ENCODE results near the gene PPP6R3.
"Not testable (repeated sequence)": the region's sequence is repeated elsewhere in the genome, so short reads cannot be mapped to it uniquely, and the experiment has no call there.

The PPP6R3 gene

DNA sequence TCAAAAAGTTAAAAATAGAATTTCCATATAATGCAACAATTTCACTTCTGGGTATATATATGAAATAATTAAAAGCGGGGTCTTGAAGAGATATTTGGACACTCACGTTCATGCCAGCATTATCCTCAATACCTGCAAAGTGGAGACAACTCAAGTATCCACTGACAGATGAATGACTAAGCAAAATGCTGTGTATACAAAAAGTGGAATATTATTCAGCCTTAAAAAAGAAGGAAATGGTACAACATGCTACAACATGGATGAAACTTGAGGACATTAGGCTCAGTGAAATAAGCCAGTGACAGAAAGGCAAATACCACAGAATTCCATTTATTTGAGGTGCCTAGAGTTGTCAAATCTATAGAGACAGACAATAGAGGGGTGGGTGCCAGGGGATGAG is 161.3 kb downstream of the PPP6R3 start:
- no peak for DNase-seq

DNA sequence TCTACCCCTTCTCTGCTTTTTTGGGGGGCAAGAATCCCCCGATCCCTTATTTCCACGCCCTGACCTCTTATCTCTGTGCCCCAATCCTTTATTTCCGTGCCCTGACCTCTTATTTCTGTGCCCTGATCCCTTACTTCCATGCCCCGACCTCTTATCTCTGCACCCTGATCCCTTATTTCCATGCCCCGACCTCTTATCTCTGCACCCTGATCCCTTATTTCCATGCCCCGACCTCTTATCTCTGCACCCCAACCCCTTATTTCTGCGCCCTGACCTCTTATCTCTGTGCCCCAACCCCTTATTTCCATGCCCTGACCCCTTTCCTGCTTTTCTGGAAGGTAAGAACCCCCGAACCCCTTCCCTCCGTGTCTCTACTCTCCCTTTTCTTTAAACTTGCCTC is 163.2 kb downstream of the PPP6R3 start:
- DNase-seq, result not testable (repeated sequence)

DNA sequence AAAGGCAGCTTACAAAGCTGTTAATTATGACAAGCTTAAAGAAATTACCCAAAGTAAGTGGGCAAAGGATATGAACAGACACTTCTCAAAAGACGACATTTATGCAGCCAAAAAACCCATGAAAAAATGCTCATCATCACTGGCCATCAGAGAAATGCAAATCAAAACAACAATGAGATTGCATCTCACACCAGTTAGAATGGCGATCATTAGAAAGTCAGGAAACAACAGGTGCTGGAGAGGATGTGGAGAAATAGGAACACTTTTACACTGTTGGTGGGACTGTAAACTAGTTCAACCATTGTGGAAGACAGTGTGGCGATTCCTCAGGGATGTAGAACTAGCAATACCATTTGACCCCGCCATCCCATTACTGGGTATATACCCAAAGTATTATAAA is 164.5 kb downstream of the PPP6R3 start:
- not testable (repeated sequence) for DNase-seq

DNA sequence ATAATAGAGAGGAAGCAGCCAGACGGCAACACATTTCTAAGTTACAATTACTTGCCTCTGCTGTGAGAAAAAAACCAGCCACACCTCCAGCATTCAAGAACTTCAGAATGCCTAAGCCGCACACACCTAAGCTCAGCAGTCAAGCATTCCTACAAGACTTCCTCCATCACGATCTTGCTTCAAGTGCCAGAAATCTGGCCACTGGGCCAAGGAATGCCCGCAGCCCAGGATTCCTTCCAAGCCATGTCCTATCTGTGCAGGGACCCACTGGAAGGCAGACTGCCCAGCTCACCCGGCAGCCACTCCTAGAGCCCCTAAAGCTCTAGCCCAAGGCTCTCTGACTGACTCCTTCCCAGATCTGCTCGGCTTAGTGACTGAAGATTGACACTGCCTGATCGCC is 165.7 kb downstream of the PPP6R3 start:
- DNase-seq, result not testable (repeated sequence)

DNA sequence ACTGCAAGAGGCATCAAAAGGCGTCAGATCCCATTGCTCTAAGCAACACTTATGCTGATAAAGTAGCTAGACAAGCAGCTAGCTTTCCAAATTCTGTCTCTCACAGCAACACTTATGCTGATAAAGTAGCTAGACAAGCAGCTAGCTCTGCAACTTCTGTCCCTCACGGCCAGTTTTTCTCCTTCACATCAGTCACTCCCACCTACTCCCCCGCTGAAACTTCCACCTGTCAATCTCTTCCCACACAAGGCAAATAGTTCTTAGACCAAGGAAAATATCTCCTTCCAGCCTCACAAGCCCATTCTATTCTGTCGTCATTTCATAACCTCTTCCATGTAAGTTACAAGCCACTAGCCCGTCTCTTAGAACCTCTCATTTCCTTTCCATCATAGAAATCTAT is 168.3 kb downstream of the PPP6R3 start:
- DNase-seq, result not testable (repeated sequence)

DNA sequence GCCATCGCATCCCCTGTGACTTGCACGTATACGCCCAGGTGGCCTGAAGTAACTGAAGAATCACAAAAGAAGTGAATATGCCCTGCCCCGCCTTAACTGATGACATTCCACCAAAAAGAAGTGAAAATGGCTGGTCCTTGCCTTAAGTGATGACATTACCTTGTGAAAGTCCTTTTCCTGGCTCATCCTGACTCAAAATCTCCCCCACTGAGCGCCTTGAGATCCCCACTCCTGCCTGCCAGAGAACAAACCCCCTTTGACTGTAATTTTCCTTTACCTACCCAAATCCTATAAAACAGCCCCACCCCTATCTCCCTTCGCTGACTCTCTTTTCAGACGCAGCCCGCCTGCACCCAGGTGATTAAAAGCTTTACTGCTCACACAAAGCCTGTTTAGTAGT is 171.8 kb downstream of the PPP6R3 start:
- DNase-seq, result not testable (repeated sequence)

DNA sequence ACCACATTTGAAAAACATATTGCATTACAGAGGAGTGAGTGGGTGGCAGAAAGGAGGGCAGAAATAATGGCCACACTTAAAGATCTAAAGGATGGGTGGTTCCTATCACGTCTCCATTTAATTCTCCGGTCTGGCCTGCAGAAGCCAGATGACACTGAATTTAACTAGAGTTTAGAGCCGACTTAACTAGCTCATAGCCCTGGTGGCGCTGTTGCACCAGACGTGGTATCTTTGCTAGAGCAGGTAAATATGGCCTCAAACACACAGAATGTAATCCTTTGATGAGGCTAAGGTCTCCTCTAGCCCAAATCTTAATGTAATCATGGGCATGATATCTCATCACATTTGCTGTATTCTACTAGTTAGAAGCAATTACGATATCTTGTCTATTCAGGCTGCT is 172.2 kb downstream of the PPP6R3 start:
- DNase-seq, result no peak

DNA sequence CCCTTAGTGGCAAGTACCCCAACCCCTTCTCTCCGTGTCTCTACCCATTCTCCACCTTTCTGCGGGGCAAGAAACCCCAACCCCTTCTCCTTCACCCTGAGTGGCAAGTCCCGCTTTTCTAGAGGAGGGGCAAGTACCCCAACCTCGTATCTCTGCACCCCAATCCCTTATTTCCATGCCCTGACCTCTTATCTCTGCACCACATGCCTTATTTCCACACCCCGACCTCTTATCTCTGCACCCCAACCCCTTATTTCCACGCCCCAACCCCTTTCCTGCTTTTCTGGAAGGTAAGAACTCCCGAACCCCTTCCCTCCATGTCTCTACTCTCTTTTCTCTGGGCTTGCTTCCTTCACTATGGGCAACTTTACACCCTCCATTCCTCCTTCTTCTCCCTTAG is 174.1 kb downstream of the PPP6R3 start:
- DNase-seq, result not testable (repeated sequence)

DNA sequence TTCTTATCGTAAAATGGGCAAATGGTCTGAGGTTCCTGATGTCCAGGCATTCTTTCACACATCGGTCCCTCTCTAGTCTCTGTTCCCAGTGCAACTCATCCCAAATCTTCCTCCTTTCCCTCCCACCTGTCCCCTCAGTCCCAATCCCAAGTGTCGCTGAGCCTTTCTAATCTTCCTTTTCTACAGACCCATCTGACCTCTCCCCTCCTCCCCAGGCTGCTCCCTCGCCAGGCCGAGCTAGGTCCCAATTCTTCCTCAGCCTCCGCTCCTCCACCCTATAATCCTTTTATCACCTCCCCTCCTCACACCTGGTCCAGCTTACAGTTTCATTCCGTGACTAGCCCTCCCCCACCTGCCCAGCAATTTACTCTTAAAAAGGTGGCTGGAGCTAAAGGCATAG is 174.6 kb downstream of the PPP6R3 start:
- DNase-seq, result not testable (repeated sequence)

DNA sequence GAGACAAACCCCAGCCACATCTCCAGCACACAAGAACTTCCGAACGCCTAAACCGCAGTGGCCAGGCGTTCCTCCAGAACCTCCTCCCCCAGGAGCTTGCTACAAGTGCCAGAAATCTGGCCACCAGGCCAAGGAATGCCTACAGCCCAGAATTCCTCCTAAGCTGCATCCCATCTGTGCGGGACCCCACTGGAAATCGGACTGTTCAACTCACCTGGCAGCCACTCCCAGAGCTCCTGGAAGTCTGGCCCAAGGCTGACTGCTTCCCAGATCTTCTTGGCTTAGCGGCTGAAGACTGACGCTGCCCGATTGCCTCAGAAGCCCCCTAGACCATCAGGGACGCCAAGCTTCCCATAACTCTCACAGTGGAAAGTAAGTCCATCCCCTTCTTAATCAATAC is 175.3 kb downstream of the PPP6R3 start:
- DNase-seq, result not testable (repeated sequence)

DNA sequence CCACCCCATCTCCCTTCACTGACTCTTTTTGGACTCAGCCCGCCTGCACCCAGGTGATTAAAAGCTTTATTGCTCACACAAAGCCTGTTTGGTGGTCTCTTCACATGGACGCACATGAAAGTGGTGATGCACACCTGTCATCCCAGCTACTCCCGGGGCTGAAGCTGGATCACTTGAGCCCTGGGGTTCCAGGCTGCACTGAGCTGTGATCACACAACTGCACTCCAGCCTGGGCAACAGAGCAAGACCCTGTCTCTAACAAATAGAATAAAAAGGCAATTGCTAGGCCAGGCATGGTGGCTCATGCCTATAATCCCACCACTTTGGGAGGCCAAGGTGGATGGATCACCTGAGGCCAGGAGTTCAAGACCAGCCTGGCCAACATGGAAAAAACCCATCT is 178.8 kb downstream of the PPP6R3 start:
- not testable (repeated sequence) for DNase-seq

DNA sequence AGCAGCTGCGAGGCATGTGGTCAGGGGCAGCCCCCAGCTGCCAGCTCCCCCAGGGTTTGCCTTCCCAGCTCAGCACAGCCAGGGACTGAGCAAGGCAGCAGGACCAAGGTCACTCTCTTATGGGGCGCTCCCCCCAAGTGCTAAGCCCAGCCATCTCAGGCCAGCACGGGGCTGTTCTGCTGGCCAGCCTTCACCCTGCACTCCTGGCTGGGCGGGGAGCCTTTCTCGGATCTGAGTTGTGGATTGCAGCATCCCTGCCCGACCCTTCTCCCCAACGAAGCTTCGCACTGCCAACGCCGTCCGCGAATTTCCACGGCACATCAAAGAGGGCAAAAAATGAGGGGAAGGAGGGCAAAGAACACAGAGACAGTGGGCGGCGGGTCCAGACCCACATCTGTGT is 181.3 kb downstream of the PPP6R3 start:
- no peak for DNase-seq

DNA sequence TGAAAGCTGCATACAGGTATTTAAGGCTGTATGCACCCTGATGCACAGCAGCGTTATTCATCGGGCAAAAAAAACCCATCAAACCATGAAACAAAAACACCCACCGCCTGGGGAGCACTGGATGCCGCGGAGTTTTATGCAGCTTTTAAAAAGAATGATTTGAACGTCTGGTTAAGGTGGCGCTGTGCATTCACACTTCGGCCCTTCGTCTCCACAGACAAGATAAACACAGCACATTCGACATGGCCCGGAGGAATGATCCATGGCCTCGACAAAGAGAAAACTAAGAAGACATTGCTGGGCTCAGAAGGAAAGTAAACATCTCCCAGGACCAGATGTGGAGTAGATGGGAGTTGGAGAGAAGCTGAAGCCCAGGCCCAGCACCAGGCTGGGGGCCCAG is 183.0 kb downstream of the PPP6R3 start:
- DNase-seq, result no peak

DNA sequence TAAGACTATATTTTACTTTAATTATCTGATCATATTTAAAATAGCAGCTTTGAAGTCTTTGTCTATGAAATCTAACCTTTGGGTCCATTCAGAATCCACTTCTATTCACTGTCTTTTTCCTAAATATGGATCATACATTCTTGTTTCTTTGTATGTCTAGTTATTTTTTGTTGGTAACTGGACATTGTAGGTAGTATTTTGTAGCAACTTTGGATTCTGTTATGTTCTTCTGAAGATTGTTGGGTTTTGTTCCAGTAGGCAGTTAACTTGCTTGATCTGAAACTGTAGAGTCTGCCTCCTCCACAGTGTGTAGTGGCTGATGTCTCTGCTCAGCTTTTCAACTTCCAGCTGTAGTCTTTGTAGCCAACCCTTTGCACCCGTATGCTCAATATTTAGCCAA is 186.3 kb downstream of the PPP6R3 start:
- no peak for DNase-seq

DNA sequence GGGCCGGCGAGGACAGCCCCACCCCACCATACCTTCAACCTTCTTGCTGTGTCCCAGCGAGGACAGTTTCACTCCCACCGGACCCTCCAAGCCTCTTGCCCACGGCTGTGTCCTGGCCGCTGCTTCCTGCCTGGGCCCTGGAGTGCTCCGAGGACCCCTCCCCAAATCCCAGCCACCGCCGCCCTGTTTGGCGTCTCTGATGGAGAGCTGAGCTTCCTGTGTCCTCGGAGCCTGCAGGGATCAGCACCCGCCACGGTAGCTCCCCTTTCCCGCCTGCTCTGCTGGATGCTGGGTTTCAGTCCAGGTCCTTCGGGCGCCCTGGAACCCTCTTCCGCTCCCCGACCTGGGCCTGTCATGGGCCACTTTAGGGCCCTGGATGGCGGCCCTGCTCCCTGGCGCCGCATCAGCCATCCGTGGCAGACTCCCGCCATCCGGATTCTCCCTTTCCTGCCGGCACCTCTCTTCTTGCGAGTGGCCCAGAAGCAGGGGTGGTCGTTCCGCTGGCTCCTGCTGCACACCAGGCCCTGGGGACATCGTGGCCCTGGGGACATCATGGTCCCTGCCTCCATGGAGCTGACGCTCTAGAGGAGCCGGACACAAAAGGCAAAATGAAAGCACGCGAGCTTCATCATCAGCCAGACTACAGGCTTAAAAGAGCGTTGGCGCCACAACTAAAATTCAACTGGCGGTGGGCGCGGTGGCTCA is 189.5 kb downstream of the PPP6R3 start:
- no peak for DNase-seq

DNA sequence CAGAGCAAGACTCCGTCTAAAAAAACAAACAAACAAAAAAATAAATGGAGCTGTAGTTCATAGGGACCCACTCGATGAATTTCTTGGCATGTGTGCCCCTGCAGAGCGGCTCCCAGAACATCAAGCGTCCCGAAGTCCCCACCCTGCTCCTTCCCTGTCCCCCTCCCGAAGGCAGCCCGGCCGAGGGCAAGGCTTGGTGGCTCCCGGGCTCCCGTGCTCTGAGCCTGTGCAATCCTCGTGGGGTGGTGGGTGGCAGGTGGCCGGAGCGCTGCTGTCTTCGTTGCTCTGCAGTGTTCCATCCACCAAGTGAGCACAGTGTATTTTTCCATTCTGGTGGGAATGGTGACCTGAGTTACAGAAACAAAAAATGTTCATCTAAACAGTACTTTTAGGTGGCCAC is 190.2 kb downstream of the PPP6R3 start:
- DNase-seq, result no peak

DNA sequence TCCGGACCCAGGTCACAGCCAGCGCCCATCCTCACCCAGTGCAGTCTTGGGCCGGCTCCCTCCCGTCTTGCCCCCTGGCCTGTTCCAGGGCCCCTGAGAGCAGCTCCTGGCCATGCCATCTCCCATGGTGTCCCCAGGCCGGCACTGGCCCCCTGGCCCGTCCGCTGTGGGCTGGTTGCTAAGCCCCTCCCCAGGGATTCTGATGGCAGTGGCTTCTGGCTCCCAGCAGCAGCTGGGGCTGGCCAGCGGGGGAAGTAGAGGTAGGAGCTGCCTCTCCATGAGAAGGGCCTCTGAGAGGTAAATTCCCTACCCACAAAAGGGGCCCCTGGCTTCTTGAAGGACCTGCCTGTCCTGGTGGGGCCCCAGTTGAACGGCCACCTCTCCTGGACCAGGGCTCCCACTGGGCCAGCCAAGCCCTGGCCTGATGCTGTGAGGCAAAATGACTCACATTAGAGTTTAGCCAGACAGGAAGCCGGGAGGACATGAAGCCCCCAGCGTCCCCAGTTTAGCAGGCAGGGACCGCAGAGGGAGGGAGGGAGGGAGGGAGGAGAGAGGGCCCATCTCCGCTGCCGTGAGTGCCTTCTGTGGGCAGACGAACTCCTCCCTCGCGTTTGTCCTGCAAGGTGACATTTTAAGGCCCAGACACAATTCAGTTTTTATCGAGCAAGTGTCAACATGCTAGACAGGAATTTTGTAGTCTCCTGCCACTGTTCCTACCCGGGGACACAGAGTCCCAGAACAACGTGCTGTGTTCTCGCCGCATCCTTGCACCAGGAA is 190.8 kb downstream of the PPP6R3 start:
- DNase-seq, result no peak

DNA sequence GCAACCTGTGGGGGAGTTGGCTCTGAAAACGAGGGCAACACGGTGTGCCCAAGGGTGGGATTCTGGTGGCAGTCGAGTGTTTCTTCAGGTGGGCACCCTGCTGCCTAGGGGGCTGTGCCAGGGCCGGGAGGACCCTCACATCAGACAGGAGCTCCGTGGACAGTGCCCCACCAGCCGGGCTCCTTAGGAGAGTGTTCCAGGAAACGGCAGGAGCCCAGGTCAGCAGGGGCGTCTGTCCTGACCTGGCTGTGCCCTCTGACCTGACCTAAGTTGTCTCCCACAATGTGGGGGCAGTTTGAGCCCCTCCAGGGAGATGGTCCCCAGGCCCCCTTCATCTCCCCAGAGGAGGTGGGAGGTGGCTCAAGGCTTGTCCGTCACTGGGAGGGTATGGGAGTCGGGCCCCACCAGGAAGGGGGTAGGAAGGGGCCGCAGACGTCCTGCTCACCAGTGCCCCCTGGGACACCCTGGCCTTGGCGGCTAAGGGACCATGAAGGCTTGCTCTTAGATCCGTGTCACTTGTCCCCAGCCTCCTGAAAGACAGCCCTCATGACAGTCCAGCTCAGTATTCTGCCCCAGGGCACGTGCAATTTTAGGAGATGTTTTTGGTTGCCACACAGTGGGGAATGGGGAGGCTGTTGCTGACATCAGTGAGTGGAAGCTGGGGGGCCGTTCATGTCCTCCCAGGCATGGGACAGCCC is 191.6 kb downstream of the PPP6R3 start:
- DNase-seq, result no peak

DNA sequence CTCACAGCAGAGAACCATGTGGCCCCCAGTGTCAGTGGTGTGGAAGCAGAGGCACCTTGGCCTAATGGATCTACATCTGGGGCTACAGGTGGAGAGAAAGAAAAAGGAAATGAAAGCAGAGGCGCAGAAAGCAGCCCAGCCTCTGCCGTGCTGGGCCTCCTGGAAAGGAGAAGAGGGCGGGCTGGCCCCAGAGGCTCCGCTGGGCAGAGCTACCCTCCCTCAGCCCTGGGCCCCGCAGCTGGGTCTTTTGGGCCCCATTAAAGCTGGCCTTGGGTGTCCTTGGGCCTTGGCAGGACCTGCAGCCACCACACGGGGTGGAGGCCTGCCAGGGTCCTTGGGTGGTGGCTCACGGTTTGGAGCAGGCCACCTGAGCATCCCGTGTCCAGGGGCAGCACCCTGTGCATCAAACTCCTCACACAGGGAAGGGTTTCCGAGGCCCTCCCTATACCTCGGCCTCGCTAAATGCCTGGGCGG is 192.2 kb downstream of the PPP6R3 start:
- DNase-seq, result no peak

DNA sequence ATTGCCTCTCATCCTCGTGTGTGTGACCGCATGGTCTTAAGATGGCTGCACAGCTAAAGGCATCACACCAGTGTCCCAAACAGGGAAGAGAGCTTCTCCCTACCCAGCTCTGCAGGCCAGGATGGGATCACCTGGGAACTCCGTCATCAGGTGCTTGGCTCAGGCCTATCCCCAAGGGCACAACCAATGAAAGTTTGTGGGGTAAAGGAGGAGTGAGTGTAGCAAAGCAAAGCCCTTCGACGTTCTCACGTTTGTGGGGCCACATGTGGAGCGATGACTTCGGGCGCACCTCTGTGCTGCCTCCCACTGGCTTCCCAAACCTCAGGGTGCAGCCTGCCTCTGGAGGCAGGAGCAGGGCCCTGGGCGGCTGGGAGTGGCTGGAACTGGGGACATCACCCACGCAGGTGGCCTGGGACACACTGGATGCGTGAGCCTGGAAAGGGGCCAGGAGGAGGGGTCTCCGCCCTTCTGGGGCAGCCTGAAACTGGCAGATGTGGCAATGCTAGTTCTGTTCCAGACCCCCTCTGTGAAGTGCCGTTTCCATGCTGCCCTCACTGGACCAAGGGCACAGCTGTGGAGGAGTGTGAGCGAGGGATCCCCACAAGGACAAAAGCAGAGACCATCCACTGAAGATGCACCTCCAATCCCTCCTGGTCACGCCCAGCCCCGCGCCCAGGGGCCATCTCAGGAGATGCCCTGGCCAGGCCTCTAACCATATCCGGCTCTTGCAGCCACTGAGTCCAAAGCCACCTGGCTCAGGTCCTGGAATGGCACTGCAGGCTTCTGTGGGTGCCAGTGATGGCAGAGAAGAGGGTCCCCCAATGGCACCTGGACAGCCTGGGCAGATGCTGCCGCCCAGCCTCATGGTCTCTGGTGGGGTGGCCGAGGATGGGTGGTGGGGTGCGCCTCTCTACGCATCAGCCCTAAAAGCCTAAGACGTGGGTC is 193.2 kb downstream of the PPP6R3 start:
- no peak for DNase-seq

DNA sequence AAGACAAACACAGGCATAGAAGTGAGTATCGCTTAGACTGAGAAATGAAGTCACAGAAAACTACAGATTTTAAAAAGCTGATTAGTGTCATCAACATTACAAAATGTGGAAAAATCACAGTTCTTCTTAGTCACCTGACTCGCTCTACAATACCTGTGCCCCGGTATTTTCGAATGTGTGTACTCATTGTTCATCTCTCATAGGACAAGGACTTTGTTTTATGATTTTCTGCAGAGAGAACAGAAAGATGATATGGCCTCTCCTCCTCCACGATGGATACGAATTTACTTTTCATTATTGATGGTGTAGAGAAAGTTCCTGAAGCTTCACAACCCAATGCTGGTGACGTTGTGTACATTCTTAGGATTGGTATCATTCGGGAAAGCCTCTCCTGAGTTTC is 194.4 kb downstream of the PPP6R3 start:
- DNase-seq, result no peak

DNA sequence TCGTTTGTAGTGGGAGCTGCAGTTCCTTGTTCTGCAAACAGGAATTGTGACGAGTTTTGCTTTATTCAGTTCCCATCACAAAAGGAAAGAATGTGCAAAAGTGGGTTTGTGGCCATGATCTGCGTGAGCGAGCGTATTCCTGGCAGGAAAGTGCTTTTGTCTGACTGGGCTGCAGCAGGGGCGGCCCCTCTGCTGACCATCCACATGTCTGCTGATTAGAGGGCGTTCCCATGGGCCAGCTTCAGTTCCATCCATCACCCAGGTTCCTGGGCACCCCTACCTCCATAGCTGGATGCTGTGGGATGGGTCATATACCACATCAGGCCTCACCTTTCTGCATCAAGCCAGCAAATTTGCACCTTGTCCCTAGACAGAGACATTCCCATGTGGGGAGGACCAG is 194.9 kb downstream of the PPP6R3 start:
- DNase-seq, result no peak

DNA sequence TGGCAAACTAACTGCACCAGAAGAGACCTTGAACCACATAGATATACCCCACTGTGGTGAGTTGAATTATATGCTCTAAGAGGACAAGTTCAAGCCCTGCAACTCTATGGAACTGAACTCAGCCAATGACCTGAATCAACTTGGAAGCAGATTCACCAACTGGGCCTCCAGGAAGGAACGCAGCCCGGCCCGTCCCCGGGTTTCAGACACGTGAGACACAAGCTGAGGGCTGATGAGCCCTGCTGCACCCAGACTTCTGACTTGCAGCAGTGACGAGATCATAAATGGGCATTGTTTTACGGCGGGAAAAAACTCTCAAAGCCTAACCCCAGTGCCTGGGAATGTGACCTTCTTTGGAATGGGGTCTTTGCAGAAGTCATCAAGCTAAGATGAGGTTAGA is 195.3 kb downstream of the PPP6R3 start:
- DNase-seq, result no peak

All from KG1 (cell line).